Duodenal mucosa (tissue), 2 donors: ENCODE results near the gene SEC11A.
"Not testable (repeated sequence)": the region's sequence is repeated elsewhere in the genome, so short reads cannot be mapped to it uniquely, and the experiment has no call there.

ENCODE experiments used
- H3K27ac ChIP-seq: one replicate; pipeline ENCODE4 v1.7.0; 2013; ENCODE audit warnings: low read depth, low read length
- H3K27me3 ChIP-seq, 2 donors: one replicate each; pipeline ENCODE4 v1.7.0; 2013; ENCODE audit warnings: low read length in 2 of 2, control low read depth in 1 of 2; ENCODE audit not compliant: insufficient read depth in 2 of 2, control insufficient read depth in 1 of 2
- H3K36me3 ChIP-seq, 2 donors: one replicate each; pipeline ENCODE4 v1.7.0; 2013; ENCODE audit warnings: low read length in 2 of 2, control low read depth in 1 of 2; ENCODE audit not compliant: insufficient read depth in 2 of 2, control insufficient read depth in 1 of 2
- H3K4me1 ChIP-seq, 2 donors: one replicate each; pipeline ENCODE4 v1.7.0; 2013; ENCODE audit warnings: low read length in 2 of 2, control low read depth in 1 of 2; ENCODE audit not compliant: insufficient read depth in 2 of 2, control insufficient read depth in 1 of 2
- H3K4me3 ChIP-seq, 2 donors: one replicate each; pipeline ENCODE4 v1.7.0; 2013; ENCODE audit warnings: low read length in 2 of 2, low read depth in 1 of 2
- H3K9ac ChIP-seq, 2 donors: one replicate each; pipeline ENCODE4 v1.7.0; 2013; ENCODE audit warnings: low read length in 2 of 2, low read depth in 1 of 2
- H3K9me3 ChIP-seq, 2 donors: one replicate each; pipeline ENCODE4 v1.7.0; 2013; ENCODE audit warnings: low read length in 2 of 2, control low read depth in 1 of 2; ENCODE audit not compliant: control insufficient read depth in 1 of 2

The SEC11A gene

DNA sequence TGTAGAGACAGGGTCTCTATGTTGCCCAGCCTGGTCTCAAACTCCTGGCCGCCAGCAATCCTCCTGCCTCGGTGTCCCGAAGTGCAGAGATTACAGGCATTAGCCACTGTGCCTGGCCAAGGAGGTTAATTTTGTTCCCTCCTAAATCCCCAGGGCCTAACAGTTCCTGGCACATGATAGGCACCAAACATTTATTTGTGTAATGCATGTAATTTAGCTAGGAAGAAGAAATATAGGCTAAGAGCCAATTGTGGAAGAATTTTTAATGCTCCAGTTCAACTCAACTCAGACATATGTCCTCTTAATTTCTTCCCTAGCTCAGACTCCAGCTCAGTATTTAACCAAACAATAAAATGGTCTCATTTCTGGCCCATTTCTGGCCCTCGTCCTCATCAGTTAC, 24.8 kb upstream of the SEC11A start:
- Histone ChIP-seq H3K36me3 (no peaks in the 10 kb centered on the region), H3K27me3 (no peaks in the 10 kb centered on the region), H3K9me3 (no peaks in the 10 kb centered on the region), H3K4me3 (no peak overlapping the region), H3K9ac (peak overlapping the region in 1 of 2 donors; percentile 12), H3K27ac (no peak overlapping the region), H3K4me1 (peaks cover 16 to 21% of the 10 kb centered on the region in 2 donors)

DNA sequence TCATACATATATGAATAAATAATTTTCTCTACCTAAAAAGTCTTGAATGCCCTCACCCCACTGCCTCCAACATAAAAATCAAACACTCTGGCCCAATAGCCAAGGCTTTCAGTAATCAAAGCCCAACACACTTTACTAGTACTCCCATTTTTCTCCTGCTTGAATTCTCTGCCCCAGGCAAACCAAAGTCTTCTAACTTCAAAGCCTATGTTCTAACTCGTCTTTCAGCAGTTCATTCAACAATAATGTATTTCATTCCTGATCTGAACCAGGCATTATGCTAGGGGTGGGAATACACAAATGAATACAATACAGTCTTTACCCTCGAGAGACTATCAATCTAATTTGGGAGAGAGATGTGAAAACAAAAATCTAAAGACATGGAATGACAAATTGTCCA, 21.1 kb upstream of the SEC11A start:
- no peaks in the 10 kb centered on the region for H3K36me3 ChIP-seq
- no peak overlapping the region for H3K4me3 ChIP-seq
- H3K27ac ChIP-seq, result no peak overlapping the region
- H3K9ac ChIP-seq, result no peak overlapping the region
- peaks cover 24 to 33% of the 10 kb centered on the region in 2 donors for H3K4me1 ChIP-seq
- no peaks in the 10 kb centered on the region for H3K27me3 ChIP-seq
- H3K9me3 ChIP-seq, result no peaks in the 10 kb centered on the region

DNA sequence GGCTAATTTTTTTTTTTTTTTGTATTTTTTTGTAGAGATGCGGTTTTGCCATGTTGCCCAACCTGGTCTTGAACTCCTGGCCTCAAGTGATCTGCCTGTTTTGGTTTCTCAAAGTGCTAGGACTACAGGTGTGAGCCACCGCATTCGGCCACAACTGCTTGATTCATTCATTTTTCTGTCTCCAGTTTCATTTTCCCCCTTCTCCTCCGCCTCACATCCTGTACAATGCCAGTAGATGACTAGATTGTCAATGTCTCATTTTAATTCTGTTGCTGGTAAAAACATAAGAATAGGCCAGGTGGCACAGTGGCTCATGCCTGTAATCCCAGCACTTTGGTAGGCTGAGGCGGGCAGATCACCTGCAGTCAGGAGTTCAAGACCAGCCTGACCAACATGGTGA, 20.4 kb upstream of the SEC11A start:
- Histone ChIP-seq H3K36me3 (no peaks in the 10 kb centered on the region), H3K27me3 (no peaks in the 10 kb centered on the region), H3K4me3 (no peak overlapping the region), H3K4me1 (peaks cover 19 to 31% of the 10 kb centered on the region in 2 donors), H3K9ac (no peak overlapping the region), H3K9me3 (no peaks in the 10 kb centered on the region), H3K27ac (no peak overlapping the region)

DNA sequence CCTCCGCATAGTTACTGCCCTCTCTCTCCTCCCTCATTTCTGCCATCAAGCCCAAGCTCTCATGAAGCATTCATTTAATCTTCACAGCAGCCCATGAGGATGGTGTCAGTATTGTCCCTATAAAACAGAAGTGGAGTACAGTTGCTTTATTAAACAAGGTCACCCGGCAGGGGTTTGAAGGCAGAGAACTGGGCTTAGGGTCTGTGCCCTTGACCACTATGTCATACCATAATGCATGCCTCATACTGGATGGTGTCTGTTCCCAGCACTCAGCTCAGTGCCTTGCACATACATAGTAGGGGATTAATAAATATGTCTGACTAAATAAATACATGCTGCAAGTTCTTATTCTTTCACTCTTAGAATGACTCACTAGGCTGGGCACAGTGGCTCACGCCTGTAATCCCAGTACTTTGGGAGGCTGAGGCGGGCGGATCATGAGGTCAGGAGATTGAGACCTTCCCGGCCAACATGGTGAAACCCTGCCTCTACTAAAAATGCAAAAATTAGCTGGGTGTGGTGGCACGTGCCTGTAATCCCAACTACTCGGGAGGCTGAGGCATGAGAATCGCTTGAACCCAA, 19.6 kb upstream of the SEC11A start:
- H3K9ac ChIP-seq, result peak overlapping the region; percentile 41 to 68
- not testable (repeated sequence) for H3K36me3 ChIP-seq, H3K9me3 ChIP-seq, H3K27me3 ChIP-seq
- H3K4me1 ChIP-seq, result peaks cover 13 to 23% of the 10 kb centered on the region in 2 donors
- H3K27ac ChIP-seq, result peak overlapping the region; percentile 68
- peak overlapping the region; percentile 58 to 68 for H3K4me3 ChIP-seq

DNA sequence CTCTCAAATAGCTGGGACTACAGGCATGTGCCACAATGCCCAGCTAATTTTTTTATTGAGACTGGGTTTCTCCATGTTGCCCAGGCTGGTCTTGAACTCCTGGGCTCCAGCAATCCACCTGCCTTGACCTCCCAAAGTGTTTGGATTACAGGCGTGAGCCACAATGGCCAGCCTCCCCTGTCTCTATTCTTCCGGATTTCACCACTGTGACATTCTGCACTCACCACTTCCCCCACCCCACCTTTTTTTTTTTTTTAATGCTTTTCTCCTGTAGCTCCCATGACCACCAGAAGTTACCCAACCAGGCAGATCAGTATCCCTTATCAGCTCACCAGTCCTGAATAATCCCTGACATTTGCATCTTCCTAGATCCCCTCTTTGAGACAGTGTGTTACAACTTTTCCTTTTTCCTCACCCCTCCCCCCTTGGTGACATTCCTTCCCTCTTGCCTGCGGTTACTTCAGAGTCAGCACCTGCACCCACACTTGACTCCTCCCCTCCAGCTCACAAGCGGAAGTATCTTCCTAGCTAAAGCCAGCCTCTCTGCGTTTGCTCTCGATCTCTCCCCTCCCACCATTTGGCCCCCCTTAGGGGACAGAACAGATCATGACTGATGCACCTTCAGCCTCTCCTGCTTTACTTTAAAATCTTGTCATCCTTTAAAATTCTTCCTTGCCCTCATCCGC, 19.0 kb upstream of the SEC11A start:
- peaks cover 10 to 21% of the 10 kb centered on the region in 2 donors for H3K4me1 ChIP-seq
- H3K9ac ChIP-seq, result peak overlapping the region; percentile 41 to 68
- H3K4me3 ChIP-seq, result peak overlapping the region; percentile 58 to 68
- no peaks in the 10 kb centered on the region for H3K27me3 ChIP-seq
- no peaks in the 10 kb centered on the region for H3K9me3 ChIP-seq
- peak overlapping the region; percentile 68 for H3K27ac ChIP-seq
- no peaks in the 10 kb centered on the region for H3K36me3 ChIP-seq

DNA sequence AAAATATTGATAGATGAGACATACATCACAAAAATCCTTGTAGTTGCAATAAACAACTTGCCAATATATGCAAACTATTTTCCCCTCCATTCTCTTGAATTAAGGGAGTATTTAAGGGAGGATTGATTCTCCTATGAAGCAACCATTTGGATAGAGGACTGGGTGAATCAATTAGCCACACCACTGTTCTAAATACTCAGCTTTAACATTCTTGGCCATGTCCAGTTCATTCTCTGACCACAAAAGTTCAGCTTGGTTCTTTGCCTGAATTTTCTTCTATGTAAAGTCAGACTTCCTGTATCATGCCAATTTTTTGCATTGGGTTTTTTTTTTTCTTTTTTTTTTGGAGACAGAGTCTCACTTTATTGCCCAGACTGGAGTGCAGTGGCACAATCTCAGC, 15.8 kb upstream of the SEC11A start:
- no peak overlapping the region for H3K9ac ChIP-seq
- no peak overlapping the region for H3K4me3 ChIP-seq
- H3K9me3 ChIP-seq, result no peaks in the 10 kb centered on the region
- no peaks in the 10 kb centered on the region for H3K27me3 ChIP-seq
- no peak overlapping the region for H3K27ac ChIP-seq
- H3K36me3 ChIP-seq, result no peaks in the 10 kb centered on the region
- H3K4me1 ChIP-seq, result peaks cover 10 to 21% of the 10 kb centered on the region in 2 donors

DNA sequence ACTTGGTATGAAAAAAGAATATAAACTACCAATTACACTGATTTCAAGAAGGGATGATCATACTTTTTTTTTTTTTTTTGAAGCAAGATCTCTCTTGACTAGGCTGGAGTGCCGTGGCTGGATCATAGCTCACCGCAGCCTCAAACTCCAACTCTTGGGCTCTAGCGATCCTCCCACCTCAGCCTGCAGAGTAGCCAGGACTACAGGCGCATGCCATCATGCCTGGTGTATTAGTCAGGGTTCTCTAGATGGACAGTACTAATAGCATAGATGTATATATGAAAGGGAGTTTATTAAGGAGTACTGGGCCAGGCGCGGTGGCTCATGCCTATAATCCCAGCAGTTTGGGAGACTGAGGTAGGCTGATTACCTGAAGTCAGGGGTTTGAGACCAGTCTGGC, 11.5 kb upstream of the SEC11A start:
- Histone ChIP-seq H3K27me3 (no peaks in the 10 kb centered on the region), H3K36me3 (no peaks in the 10 kb centered on the region), H3K9me3 (no peaks in the 10 kb centered on the region), H3K4me1 (no peaks in the 10 kb centered on the region), H3K27ac (no peak overlapping the region), H3K4me3 (no peak overlapping the region), H3K9ac (no peak overlapping the region)

DNA sequence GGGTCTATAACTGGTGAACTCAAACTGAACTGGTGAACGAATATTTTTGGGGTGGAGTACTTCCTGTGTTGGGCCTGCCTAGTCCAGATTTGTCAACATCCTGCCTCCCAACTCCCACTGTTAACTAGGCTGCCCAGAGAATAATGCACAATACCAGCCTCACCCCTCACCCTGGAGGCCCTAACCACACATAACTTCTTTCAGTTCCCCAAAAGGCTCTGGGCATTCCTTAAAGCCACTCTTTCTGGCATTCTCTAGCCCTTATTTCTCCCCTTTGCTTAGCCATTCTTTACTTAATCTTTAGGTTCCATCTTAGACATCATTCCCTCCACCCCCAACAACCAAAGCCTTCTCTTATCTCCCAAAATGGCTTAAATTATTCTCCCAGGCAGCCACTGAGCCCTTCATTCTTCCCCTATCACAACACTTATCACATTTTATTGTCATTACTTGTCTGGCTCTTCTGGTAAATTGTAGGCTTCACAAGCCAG, 9.1 kb upstream of the SEC11A start:
- H3K36me3 ChIP-seq, result no peaks in the 10 kb centered on the region
- H3K4me1 ChIP-seq, result no peaks in the 10 kb centered on the region
- H3K9ac ChIP-seq, result no peak overlapping the region
- no peak overlapping the region for H3K27ac ChIP-seq
- H3K4me3 ChIP-seq, result no peak overlapping the region
- no peaks in the 10 kb centered on the region for H3K27me3 ChIP-seq
- H3K9me3 ChIP-seq, result no peaks in the 10 kb centered on the region

DNA sequence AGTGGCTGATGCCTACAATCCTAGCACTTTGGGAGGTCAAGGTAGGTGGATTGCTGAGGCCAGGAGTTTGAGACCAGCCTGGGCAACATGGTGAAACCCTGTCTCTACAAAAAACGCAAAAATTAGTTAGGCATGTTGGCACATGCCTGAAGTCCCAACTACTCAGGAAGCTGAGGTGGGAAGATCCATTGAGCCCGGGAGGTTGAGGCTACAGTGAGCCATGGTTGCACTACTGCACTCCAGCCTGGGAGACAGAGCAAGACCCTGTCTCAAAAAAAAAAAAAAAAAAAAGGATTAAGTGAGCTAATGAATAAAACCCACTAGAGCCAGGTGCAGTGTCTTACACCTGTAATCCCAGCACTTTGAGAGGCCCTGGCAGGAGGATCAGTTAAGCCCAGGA, 6.7 kb upstream of the SEC11A start:
- Histone ChIP-seq H3K36me3 (no peaks in the 10 kb centered on the region), H3K4me3 (no peak overlapping the region), H3K27ac (no peak overlapping the region), H3K27me3 (no peaks in the 10 kb centered on the region), H3K9ac (no peak overlapping the region), H3K4me1 (no peaks in the 10 kb centered on the region), H3K9me3 (no peaks in the 10 kb centered on the region)

DNA sequence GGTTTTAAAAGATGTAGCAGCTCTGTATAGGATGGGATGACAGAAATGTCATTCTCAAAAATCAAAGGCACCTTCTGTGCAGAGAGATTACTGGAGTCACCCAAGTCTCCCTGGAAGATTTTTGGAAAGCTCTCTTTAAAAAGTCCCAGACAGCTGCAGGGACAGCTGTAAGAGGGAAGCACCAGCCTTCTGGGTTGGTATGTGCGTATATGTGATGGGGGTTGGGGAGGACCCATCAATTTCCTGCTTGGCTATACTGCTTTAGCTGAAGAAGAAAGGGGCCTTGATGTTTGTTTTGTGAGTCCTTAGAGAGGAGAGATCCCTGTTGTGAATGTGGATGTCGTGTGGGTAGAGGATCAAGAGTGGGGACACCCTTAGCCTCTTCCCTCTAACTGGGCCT, 5.4 kb upstream of the SEC11A start:
- no peak overlapping the region for H3K27ac ChIP-seq
- no peak overlapping the region for H3K4me3 ChIP-seq
- H3K27me3 ChIP-seq, result no peaks in the 10 kb centered on the region
- no peak overlapping the region for H3K9ac ChIP-seq
- H3K4me1 ChIP-seq, result peaks cover 0 to 3% of the 10 kb centered on the region in 2 donors
- H3K36me3 ChIP-seq, result no peaks in the 10 kb centered on the region
- no peaks in the 10 kb centered on the region for H3K9me3 ChIP-seq
